D721Med (cell line): Measurements from ENCODE around the gene DCST1.

Source experiments
- DNase-seq: peaks from one replicate; pipeline ENCODE4 v3.0.0; 2011; ENCODE audit warnings: low spot score; ENCODE audit not compliant: insufficient read length
- FAIRE-seq: peaks from 2 replicates; lab custom pipeline; 2011; peaks lifted over from hg19 to GRCh38; lab: Jason Lieb, UNC
- CTCF ChIP-seq: IDR thresholded peaks from 2 replicates; pipeline ENCODE4 v1.5.1; 2012; ENCODE audit warnings: mild to moderate bottlenecking, control low read depth; ENCODE audit not compliant: insufficient read depth; ENCODE audit errors: missing control alignments

DCST1 gene

GRCh38 chr1:155070721-155071569 lies 37.3 kb downstream of the DCST1 start:
- DNase-seq (peak; percentile 74), FAIRE-seq (no peak)
- TF ChIP-seq CTCF: peak; percentile 8

GRCh38 chr1:155071701-155072100 lies 38.1 kb downstream of the DCST1 start:
- no peak for FAIRE-seq
- DNase-seq: no peak
- no peak for TF ChIP-seq CTCF

- DNase-seq: no peak
- no peak for FAIRE-seq
- no peak for TF ChIP-seq CTCF
Measured at GRCh38 chr1:155072531-155073289, 39.1 kb downstream of the DCST1 start.

GRCh38 chr1:155073377-155074242 lies 40.0 kb downstream of the DCST1 start:
- FAIRE-seq (no peak), DNase-seq (no peak)
- TF ChIP-seq CTCF: no peak

GRCh38 chr1:155075535-155075934 lies 41.9 kb downstream of the DCST1 start:
- DNase-seq (no peak), FAIRE-seq (no peak)
- TF ChIP-seq CTCF: no peak

- DNase-seq (no peak), FAIRE-seq (no peak)
- no peak for TF ChIP-seq CTCF
Measured at GRCh38 chr1:155076371-155076770, 42.7 kb downstream of the DCST1 start.
